Left ventricle myocardium inferior (tissue), 1 donor: ENCODE measurements around the gene RIMS3. TPM values are rescaled to one million over a fixed set of nuclear protein-coding genes. Genes with fewer than 3 reads are reported as not detected.

Experiments
- DNase-seq: peaks from one replicate; pipeline ENCODE4 v3.0.0-alpha.2; 2020
- H3K27ac ChIP-seq: fragments of 200-600 bp; replicated peaks from 2 replicates; pipeline ENCODE4 v1.8.0; 2021
- H3K27me3 ChIP-seq: fragments of 200-600 bp; 2 replicates; pipeline ENCODE4 v1.8.0; 2021; ENCODE audit warnings: low read depth
- H3K36me3 ChIP-seq: fragments of 200-600 bp; 2 replicates; pipeline ENCODE4 v1.8.0; 2021
- H3K4me1 ChIP-seq: fragments of 200-600 bp; 2 replicates; pipeline ENCODE4 v1.8.0; 2021
- H3K4me3 ChIP-seq: fragments of 200-600 bp; 2 replicates; pipeline ENCODE4 v1.8.0; 2021; ENCODE audit warnings: mild to moderate bottlenecking, moderate library complexity
- H3K9me3 ChIP-seq: fragments of 200-600 bp; replicated peaks from 2 replicates; pipeline ENCODE4 v1.8.0; 2021
- intact Hi-C: fragments of 100-400 bp; cut with micrococcal nuclease; formaldehyde crosslinking; loops from one replicate; pipeline ENCODE4 v1.11.0; 2022
- total RNA-seq: library from RNA; stranded (reverse); fragmentation: NEBNext Ultra II Directional; extraction: Animal tissue kit (Norgen Biotek cat#: 25700); gene quantifications from one replicate; pipeline ENCODE4 v1.2.1, GENCODE V29; 2021
- TF ChIP-seq, protein P1 (sequence below): fragments of 200-600 bp; IDR thresholded peaks from 2 replicates; pipeline ENCODE4 v1.8.0; 2021; ENCODE audit warnings: antibody characterized with exemption, mild to moderate bottlenecking, borderline replicate concordance
- donor health status: DM: no; HTN: yes; CAD: no; lungs with severe emphysema.

RIMS3 gene
- total RNA-seq, 1 donor from 2014 or later = 0.74 TPM

DNA sequence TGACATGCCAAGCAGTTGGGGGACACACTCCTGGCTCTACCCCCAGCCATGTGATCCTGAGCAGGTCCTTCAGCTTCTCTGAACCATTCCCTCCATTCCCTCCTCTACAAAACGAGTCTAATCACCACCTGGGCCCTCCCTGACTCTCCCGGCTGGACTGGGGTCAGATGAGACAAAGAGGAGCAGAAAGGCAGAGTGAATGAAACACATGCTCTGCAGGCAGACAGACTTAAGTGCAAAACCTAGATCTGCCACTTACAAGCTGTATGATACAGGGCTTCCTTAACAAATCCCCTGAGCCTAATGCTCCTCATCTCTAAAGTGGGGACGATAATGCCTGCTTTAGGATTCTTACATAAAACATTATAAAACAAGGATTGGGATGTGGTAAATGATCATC lies 17.3 kb downstream of the RIMS3 start:
- H3K27ac ChIP-seq = no peak overlapping the region
- H3K36me3 ChIP-seq = no peaks in the 10 kb centered on the region
- DNase-seq = no peak
- no peak overlapping the region for H3K4me3 ChIP-seq
- H3K9me3 ChIP-seq = no peaks in the 10 kb centered on the region
- peaks cover 17% of the 10 kb centered on the region for H3K4me1 ChIP-seq
- TF ChIP-seq, protein P1, sequence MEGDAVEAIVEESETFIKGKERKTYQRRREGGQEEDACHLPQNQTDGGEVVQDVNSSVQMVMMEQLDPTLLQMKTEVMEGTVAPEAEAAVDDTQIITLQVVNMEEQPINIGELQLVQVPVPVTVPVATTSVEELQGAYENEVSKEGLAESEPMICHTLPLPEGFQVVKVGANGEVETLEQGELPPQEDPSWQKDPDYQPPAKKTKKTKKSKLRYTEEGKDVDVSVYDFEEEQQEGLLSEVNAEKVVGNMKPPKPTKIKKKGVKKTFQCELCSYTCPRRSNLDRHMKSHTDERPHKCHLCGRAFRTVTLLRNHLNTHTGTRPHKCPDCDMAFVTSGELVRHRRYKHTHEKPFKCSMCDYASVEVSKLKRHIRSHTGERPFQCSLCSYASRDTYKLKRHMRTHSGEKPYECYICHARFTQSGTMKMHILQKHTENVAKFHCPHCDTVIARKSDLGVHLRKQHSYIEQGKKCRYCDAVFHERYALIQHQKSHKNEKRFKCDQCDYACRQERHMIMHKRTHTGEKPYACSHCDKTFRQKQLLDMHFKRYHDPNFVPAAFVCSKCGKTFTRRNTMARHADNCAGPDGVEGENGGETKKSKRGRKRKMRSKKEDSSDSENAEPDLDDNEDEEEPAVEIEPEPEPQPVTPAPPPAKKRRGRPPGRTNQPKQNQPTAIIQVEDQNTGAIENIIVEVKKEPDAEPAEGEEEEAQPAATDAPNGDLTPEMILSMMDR = no peak
- intact Hi-C loops = no loop called here
- no peaks in the 10 kb centered on the region for H3K27me3 ChIP-seq

DNA sequence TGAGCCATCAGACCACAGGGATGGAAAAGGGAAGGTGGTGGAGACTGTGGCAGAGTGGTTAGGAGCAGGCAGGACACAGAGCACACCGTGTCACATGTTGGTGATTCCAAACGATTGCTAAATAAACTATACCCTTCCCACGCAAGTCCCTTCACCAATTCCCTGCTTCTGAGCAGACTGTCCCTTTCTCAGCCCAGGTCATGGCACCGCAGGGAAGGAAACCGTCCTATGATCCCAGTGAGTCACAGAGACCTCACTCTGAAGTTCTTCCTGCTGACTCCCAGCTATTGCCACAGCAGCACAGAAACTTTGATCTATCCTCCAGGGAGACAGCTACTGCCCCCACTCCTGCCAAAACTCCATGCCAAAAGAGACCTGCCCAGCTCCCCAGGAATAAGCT lies 19.2 kb downstream of the RIMS3 start:
- intact Hi-C loops = no loop called here
- no peak for DNase-seq
- TF ChIP-seq, protein P1 = no peak
- H3K4me3 ChIP-seq = no peak overlapping the region
- H3K27me3 ChIP-seq = no peaks in the 10 kb centered on the region
- no peaks in the 10 kb centered on the region for H3K36me3 ChIP-seq
- no peak overlapping the region for H3K27ac ChIP-seq
- H3K4me1 ChIP-seq = peaks cover 15% of the 10 kb centered on the region
- H3K9me3 ChIP-seq = no peaks in the 10 kb centered on the region

DNA sequence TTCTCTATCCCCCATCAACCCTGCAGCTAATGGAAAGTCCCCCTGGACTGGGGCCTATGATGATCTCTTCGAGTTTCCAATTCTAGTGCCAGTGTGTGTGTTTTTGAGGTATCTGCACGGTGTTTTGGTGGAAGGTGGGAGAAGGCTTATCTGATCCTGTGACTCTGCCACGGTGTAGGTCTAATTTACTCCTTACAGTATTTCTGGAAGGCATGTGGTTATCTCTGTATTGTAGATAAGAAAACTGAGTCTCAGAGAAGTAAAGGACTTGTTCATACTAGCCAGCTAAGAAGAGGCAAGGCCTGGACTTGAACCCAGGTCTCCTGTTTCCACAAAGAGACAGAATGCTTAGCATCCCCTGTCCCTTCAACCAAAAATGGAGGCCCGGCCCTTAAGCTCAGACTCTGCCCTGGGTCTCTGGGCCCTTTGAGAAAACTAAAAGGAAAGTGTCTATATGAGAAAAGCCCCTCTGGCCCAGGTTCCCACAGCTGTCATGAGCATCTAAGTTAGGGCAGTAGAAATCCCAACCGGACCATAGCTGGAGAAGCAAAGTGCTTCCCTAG lies 20.3 kb downstream of the RIMS3 start:
- intact Hi-C loops = no loop called here
- Histone ChIP-seq H3K36me3 (no peaks in the 10 kb centered on the region), H3K4me3 (no peak overlapping the region), H3K27me3 (no peaks in the 10 kb centered on the region), H3K4me1 (peaks cover 7% of the 10 kb centered on the region), H3K27ac (no peak overlapping the region), H3K9me3 (no peaks in the 10 kb centered on the region)
- no peak for DNase-seq
- TF ChIP-seq, protein P1 = no peak

DNA sequence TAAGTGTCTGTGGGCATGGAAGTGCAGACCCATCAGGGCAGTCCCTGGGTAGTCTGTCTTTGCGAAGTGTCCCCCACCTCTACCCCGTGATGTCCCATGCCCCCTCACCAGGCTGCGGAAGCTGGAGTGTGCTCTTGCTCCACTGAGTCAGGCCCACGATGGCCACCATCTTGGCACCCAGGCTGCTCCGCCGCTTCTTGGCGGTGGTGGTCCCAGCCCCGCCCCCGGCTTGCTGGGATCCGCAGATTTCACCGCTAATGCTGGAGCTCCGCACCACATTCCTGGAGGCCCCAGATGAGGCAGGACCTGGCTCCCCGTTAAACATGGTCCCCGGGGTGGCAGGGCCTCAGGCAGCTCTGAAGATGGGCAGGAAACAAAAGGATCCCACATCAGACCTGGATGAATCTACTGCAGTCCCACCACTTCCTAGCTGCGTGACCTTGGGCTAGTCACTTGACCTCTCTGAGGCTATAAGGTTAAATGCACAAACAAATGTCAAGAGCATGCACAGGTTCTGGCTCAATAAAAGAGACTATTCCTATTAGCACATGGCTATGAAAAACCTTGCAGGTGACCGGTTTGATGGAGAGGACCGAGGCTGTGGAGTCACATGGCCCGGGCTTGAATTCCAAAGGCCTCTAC lies 23.8 kb downstream of the RIMS3 start:
- intact Hi-C loops = no loop called here
- DNase-seq = no peak
- Histone ChIP-seq H3K36me3 (no peaks in the 10 kb centered on the region), H3K4me3 (no peak overlapping the region), H3K27ac (no peak overlapping the region), H3K27me3 (no peaks in the 10 kb centered on the region), H3K4me1 (no peaks in the 10 kb centered on the region), H3K9me3 (no peaks in the 10 kb centered on the region)
- TF ChIP-seq, protein P1 = no peak

DNA sequence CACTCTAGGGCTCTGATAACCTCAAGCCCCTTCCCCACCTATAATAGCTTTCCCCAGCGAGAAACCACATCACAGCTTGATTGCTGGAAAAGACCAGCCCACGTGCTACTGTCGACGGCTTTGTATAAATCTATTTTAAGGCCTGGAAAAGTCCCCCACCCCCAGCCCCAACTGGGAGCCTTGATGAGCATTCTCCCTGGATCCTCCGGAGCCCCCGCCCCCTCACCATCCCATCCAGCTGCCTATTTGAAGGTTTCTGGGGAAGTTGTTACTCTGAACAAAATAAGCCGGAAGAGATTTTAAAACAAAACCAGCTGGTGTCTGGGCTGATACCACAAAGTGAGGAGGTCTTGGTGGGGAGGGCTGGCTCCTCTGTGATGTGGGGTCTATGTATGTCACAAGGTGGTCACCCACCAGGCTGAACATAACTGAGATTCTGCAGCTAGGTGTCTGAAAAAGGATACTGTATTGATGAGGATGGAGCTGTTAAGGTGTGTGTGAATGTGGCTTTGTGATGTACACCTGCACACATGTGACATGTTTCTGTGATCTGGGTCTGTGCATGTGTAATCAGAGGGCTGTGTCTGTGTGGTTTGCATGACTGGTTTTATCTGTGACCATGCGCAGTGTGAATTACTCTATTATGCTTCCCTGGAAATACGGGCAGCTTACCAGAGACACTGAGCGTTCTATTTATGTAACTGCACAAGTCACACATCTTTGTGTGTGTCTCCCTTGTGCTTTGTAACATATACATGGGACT lies 25.0 kb downstream of the RIMS3 start:
- H3K36me3 ChIP-seq = no peaks in the 10 kb centered on the region
- no peak overlapping the region for H3K27ac ChIP-seq
- H3K4me3 ChIP-seq = no peak overlapping the region
- no peaks in the 10 kb centered on the region for H3K4me1 ChIP-seq
- intact Hi-C loops = no loop called here
- H3K9me3 ChIP-seq = no peaks in the 10 kb centered on the region
- DNase-seq = no peak
- no peaks in the 10 kb centered on the region for H3K27me3 ChIP-seq
- TF ChIP-seq, protein P1 = no peak
